LHCN-M2 (cell line): ENCODE results near the gene CDH4. TPM values are rescaled to one million over a fixed set of nuclear protein-coding genes. Genes with fewer than 3 reads are reported as not detected.
A peak's percentile ranks its signal among the peaks of the same experiment; 100 is the strongest.

ENCODE experiments used
- DNase-seq: peaks from one replicate; pipeline ENCODE4 v3.0.0-alpha.2; 2012; ENCODE audit warnings: low read depth
- total RNA-seq: library from RNA; depleted of rRNA; stranded (reverse); fragments of >200 nt; gene quantifications from 2 replicates; pipeline ENCODE4 v1.2.3, GENCODE V29; 2014

Gene CDH4
- total RNA-seq, 1 experiment from 2014 or later = 0.98 TPM

DNA sequence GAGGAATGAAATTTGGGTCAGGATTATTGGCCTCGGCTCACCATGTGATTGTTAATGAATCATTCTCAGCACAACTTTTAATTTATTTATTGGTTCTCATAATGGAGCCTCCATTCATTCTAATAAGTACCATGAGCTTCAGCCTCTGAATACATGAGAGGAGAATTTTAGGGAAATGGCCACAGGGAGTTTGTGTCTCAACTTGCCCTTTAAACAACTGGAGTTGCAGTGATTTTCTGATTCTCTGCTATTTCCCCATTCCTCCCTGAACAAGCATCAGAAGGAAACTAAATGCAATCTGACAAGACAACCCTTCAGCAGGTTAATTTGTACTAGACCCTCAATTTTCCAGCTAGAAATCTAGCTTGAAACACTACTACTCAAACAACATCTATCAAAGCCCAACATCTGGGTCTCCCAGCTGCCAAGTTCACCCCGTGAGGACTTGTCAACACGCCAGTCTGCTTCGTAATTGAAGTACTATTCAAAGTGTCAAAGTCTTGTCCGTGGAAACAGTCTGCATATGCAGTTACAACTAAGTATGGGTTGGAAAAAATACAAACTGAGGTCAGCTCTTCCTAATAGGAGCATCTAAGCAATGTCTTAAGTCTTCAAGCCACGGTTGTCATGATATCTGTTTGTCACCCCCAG, 235.4 kb downstream of the CDH4 start:
- no peak for DNase-seq

- DNase-seq = no peak
These were observed 235.9 kb downstream of the CDH4 start for GRCh38 chr20:61487997-61488371.

DNA sequence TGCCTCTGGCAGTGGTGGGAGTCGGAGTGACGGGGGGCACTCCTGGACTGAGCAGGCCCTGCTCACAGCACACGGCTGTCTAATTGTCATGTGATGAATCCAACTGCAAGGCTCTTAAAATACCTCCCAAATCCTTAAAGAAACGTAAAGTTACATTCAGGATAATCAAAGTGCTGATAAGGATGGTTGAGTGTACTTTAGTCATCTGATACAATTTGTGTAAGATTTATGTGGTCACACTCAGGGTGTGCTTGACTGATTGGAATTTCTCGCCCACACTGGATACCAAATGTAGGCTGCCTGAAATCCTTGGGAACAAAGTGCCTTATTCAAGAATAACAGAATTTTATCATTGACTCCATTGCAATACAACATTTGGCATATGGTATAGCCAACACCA, 238.7 kb downstream of the CDH4 start:
- DNase-seq = no peak

DNA sequence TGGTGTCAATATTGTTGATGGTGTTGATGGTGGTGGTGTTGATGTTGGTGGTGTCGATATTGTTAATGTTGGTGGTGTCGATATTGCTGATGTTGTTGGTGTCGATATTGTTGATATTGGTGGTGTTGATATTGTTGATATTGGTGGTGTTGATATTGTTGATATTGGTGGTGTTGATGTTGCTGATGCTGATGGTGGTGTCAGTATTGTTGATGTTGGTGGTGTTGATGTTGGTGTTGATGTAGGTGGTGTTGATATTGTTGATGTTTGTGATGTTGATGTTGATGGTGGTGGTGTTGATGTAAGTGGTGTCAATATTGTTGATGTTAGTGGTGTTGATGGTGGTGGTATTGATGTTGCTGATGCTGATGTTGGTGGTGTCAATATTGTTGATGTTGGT, 240.0 kb downstream of the CDH4 start:
- DNase-seq = no peak

- DNase-seq = no peak
These were observed 241.8 kb downstream of the CDH4 start for GRCh38 chr20:61493798-61494305.

- DNase-seq = no peak
These were observed 242.9 kb downstream of the CDH4 start for GRCh38 chr20:61494763-61495575.

- no peak for DNase-seq
These were observed 245.1 kb downstream of the CDH4 start for GRCh38 chr20:61497029-61497627.

DNA sequence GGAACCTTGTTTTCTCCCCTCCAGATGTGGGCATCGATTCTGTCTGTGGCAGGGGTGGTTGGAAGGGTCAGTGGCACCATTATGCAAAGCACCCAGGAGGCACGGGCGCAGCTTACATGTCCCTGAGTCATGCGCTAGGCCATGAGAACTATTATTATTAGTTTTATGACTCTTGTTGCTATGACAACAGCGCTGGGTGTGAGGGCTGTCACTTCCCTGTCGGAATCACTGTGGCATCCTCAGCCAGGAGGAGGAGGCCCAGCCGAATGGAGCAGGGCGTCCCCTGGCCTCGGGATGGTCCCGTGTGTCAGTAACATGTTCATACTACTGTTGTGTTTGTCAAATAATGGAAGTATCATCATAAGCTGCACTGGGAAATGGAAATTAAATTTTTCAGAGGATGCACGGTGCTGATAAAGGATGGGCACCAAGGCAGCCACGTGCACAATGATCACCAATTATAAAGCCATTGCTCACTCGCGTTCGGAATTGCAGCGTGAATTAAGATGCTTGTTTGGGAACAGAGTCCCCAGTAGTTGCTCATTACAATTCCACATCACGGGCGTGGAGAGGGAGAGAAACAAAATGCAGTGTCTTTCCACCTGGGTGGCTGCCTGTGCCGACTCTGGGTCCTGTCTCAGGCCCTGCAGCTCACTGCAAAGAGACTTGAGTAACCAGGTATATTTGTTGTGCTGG, 247.9 kb downstream of the CDH4 start:
- no peak for DNase-seq

- no peak for DNase-seq
These were observed 248.8 kb downstream of the CDH4 start for GRCh38 chr20:61500791-61501321.

DNA sequence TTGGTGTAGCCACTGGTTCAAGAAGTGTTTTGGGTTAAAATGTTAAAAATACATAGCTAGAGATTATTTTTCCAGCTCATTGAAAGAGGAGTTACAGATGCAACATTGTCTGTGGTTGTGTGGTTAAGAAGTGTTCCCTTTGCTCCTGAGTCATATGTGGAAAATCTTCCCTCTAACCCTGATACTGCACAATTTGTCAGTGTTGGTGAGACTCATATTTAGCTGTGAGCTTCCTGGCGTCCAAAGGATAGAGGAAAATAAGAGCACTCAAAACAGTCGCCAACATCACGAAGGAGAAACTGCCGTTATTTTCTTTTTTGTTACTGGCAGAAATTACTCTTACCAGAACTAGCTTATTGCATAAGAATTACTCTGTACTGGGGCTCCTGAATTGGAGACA, 250.4 kb downstream of the CDH4 start:
- peak; percentile 10 for DNase-seq

GRCh38 chr20:61503106-61503505, 251.0 kb downstream of the CDH4 start:
- no peak for DNase-seq

- DNase-seq = no peak
These were observed 253.4 kb downstream of the CDH4 start for GRCh38 chr20:61505508-61505907.

DNA sequence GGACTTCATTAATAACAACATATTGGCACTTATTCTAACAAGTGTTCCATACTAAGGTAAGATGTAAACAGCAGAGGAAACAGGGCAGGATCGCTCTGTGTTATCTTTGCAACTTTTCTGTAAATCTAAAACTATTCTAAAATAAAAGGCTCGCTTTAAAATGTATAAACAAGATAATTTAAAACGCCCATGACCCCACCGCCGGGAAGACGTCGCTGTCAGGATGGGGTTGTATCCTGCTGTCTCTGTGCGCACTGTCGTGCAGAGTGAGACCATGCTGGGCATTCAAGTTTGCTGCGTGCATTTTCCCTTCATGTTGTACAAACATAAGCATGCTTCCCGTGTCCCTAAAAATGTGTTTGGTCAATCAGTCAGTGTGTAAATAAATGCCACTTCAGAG, 255.7 kb downstream of the CDH4 start:
- no peak for DNase-seq

- DNase-seq = no peak
These were observed 256.4 kb downstream of the CDH4 start for GRCh38 chr20:61508301-61509096.

- no peak for DNase-seq
These were observed 258.8 kb downstream of the CDH4 start for GRCh38 chr20:61510778-61511330.

DNA sequence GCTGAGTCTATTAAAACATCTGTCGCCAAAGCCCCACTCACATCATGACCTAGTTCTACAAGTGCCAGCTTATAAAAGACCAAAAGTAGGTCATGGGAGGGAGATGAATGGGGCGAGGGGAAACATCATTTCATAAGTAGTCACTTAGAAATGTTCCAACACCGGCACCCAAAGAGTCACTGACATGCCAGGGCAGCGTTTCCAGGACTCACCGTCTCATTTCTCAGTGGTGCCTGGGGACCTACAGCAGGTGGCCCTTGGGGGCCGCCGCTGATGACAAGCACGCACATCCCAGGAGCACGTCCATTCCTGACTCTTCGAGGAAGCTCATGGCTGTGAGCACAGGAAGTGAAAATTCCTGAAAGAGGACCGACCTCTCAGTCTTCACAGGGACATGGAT, 260.4 kb downstream of the CDH4 start:
- DNase-seq = no peak

DNA sequence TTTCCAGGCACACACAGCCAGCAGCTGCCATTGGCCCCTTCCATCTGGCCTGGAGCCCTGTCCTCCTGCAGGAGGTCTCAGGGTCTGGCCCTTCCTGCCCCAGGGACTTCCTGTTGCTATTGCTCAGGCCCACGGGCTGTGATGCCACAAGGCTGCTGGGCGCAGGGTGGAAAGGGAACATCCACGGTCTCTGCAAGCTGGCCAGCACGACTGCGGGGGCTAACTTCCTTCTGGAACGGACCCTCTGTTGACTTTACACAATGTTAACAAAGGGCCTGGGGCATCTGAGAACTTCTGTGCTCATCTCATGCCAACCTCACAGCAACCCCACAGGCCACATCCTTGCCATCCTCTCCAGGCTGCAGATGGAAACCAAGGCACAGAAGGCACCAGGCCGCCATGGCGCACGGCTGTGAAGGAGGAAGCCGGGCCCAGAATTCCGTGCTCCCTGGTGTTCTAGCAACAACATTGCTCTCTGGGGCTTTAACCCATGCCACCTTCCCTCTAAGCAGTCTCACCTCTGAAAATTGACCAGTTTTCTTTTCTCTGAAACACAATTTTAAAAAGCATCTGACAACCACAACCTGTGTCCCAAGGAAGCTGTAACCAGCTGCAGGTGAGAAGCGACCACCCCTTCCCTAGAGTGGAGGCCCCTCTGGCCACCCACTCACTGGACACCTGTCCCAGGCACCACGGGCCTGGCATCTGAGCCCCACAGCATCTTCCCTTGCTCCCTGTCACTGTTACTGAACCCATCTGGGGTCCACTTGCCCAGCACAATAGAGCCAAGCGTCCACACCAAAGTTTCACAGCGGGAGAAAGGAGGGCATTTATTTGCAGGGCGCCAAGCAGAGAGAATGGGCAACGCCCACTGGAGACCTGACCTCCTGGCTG, 261.3 kb downstream of the CDH4 start:
- no peak for DNase-seq

GRCh38 chr20:61514018-61514365, 261.9 kb downstream of the CDH4 start:
- no peak for DNase-seq

DNA sequence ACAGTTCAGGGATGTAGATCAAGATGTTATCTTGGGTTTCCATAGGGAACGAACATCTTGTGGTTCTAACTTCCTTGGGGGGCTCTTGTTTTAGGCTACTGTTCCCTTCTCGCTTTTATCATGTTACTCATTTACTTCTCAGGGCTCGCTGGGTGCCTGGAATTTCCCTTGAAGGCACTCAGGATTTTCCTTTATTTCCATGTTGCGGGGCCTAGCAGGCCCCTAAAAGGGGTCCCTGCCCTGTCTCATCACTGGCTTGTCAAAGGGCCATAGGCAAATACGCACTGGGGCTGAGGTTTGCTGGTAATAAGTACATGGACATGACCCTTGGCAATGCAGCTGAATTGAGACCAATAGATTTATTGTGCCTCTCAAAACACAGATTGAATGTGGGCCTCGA, 262.3 kb downstream of the CDH4 start:
- DNase-seq = no peak
